KG1 (cell line): ENCODE data around the gene MAN2A2.
"Not testable (repeated sequence)": the region's sequence is repeated elsewhere in the genome, so short reads cannot be mapped to it uniquely, and the experiment has no call there.

ENCODE experiments used
- DNase-seq: peaks from one replicate; lab custom pipeline; 2025; lab: John Stamatoyannopoulos, UW

MAN2A2 gene

GRCh38 chr15:90905306-90906180 lies 2.4 kb downstream of the MAN2A2 start:
- DNase-seq, result no peak

- DNase-seq, result no peak
Observed at GRCh38 chr15:90906181-90906849, 3.2 kb downstream of the MAN2A2 start.

GRCh38 chr15:90907051-90907660 lies 4.1 kb downstream of the MAN2A2 start:
- DNase-seq, result no peak

GRCh38 chr15:90907838-90908507 lies 4.9 kb downstream of the MAN2A2 start:
- no peak for DNase-seq

- not testable (repeated sequence) for DNase-seq
Observed at GRCh38 chr15:90909449-90909848, 6.3 kb downstream of the MAN2A2 start.

GRCh38 chr15:90909976-90910375 lies 6.9 kb downstream of the MAN2A2 start:
- DNase-seq, result no peak

- DNase-seq, result no peak
Observed at GRCh38 chr15:90910441-90911301, 7.6 kb downstream of the MAN2A2 start.

GRCh38 chr15:90911302-90911623 lies 8.2 kb downstream of the MAN2A2 start:
- DNase-seq, result no peak

GRCh38 chr15:90911906-90912769 lies 9.0 kb downstream of the MAN2A2 start:
- DNase-seq, result no peak

- DNase-seq, result no peak
Observed at GRCh38 chr15:90912770-90913075, 9.6 kb downstream of the MAN2A2 start.

- DNase-seq, result no peak
Observed at GRCh38 chr15:90913398-90913944, 10.4 kb downstream of the MAN2A2 start.

- DNase-seq, result no peak
Observed at GRCh38 chr15:90914305-90915080, 11.4 kb downstream of the MAN2A2 start.

- no peak for DNase-seq
Observed at GRCh38 chr15:90915216-90915807, 12.2 kb downstream of the MAN2A2 start.

GRCh38 chr15:90915808-90916440 lies 12.8 kb downstream of the MAN2A2 start:
- no peak for DNase-seq

- no peak for DNase-seq
Observed at GRCh38 chr15:90916461-90916860, 13.4 kb downstream of the MAN2A2 start.

- no peak for DNase-seq
Observed at GRCh38 chr15:90917569-90917968, 14.5 kb downstream of the MAN2A2 start.

- DNase-seq, result no peak
Observed at GRCh38 chr15:90918034-90918788, 15.1 kb downstream of the MAN2A2 start.

- DNase-seq, result no peak
Observed at GRCh38 chr15:90918835-90919234, 15.7 kb downstream of the MAN2A2 start.
